ENCODE results near the gene NCS1. TPM values are rescaled to one million over a fixed set of nuclear protein-coding genes. Genes with fewer than 3 reads are reported as not detected.
A peak's percentile ranks its signal among the peaks of the same experiment; 100 is the strongest.

NCS1 gene
- total RNA-seq, 2 experiments from 2014 or later = 1.1 to 1.4 TPM

GRCh38 chr9:130211548-130212226 is 39.5 kb downstream of the NCS1 start:
- Mint-ChIP-seq H3K27ac (no peak overlapping the region), H3K4me3 (no peak overlapping the region), H3K27me3 (peaks cover 2% of the 10 kb centered on the region), H3K4me1 (no peaks in the 10 kb centered on the region), H3K9me3 (no peaks in the 10 kb centered on the region), H3K36me3 (no peaks in the 10 kb centered on the region)
- ATAC-seq (ENCODE audit: low read depth) (no peak), DNase-seq (no peak)
- POLR2A ChIA-PET = no interaction called here

- no peak for ATAC-seq (ENCODE audit: low read depth)
- POLR2A ChIA-PET = no interaction called here
Observed at GRCh38 chr9:130212543-130213297, 40.5 kb downstream of the NCS1 start.

GRCh38 chr9:130213911-130214761 is 41.9 kb downstream of the NCS1 start:
- no peak for ATAC-seq (ENCODE audit: low read depth)
- no peaks in the 10 kb centered on the region for H3K9me3 Mint-ChIP-seq
- peaks cover 2% of the 10 kb centered on the region for H3K27me3 Mint-ChIP-seq
- DNase-seq = no peak
- no peak overlapping the region for H3K27ac Mint-ChIP-seq
- H3K36me3 Mint-ChIP-seq = no peaks in the 10 kb centered on the region
- H3K4me1 Mint-ChIP-seq = no peaks in the 10 kb centered on the region
- POLR2A ChIA-PET = no interaction called here
- no peak overlapping the region for H3K4me3 Mint-ChIP-seq

More at GRCh38 chr9:130212543-130213297, 40.5 kb downstream of the NCS1 start:
- no peaks in the 10 kb centered on the region for H3K9me3 Mint-ChIP-seq
- H3K27ac Mint-ChIP-seq = no peak overlapping the region
- no peak for DNase-seq
- peaks cover 2% of the 10 kb centered on the region for H3K27me3 Mint-ChIP-seq
- H3K4me3 Mint-ChIP-seq = no peak overlapping the region
- no peaks in the 10 kb centered on the region for H3K36me3 Mint-ChIP-seq
- no peaks in the 10 kb centered on the region for H3K4me1 Mint-ChIP-seq

- POLR2A ChIA-PET = no interaction called here
- Mint-ChIP-seq H3K27ac (no peak overlapping the region), H3K9me3 (no peaks in the 10 kb centered on the region), H3K4me3 (no peak overlapping the region), H3K4me1 (no peaks in the 10 kb centered on the region), H3K27me3 (peaks cover 2% of the 10 kb centered on the region), H3K36me3 (no peaks in the 10 kb centered on the region)
- DNase-seq (no peak), ATAC-seq (ENCODE audit: low read depth) (no peak)
Observed at GRCh38 chr9:130214776-130215340, 42.7 kb downstream of the NCS1 start.

GRCh38 chr9:130215341-130216119 is 43.3 kb downstream of the NCS1 start:
- Mint-ChIP-seq H3K36me3 (no peaks in the 10 kb centered on the region), H3K27me3 (peaks cover 2% of the 10 kb centered on the region), H3K4me1 (no peaks in the 10 kb centered on the region), H3K4me3 (no peak overlapping the region), H3K27ac (no peak overlapping the region), H3K9me3 (no peaks in the 10 kb centered on the region)
- POLR2A ChIA-PET = no interaction called here
- peak; percentile 56 for ATAC-seq (ENCODE audit: low read depth)
- no peak for DNase-seq

- Mint-ChIP-seq H3K27me3 (no peaks in the 10 kb centered on the region), H3K27ac (no peak overlapping the region), H3K36me3 (no peaks in the 10 kb centered on the region), H3K4me1 (no peaks in the 10 kb centered on the region), H3K4me3 (no peak overlapping the region), H3K9me3 (no peaks in the 10 kb centered on the region)
- POLR2A ChIA-PET = no interaction called here
- DNase-seq (no peak), ATAC-seq (ENCODE audit: low read depth) (no peak)
Observed at GRCh38 chr9:130217838-130218237, 45.6 kb downstream of the NCS1 start.

GRCh38 chr9:130219661-130220096 is 47.5 kb downstream of the NCS1 start:
- Mint-ChIP-seq H3K36me3 (no peaks in the 10 kb centered on the region), H3K9me3 (no peaks in the 10 kb centered on the region), H3K27me3 (no peaks in the 10 kb centered on the region), H3K27ac (no peak overlapping the region), H3K4me1 (no peaks in the 10 kb centered on the region), H3K4me3 (no peak overlapping the region)
- POLR2A ChIA-PET = no interaction called here
- ATAC-seq (ENCODE audit: low read depth) (no peak), DNase-seq (no peak)

GRCh38 chr9:130220352-130220751 is 48.1 kb downstream of the NCS1 start:
- H3K4me3 Mint-ChIP-seq = no peak overlapping the region
- POLR2A ChIA-PET = no interaction called here
- no peaks in the 10 kb centered on the region for H3K9me3 Mint-ChIP-seq
- no peak overlapping the region for H3K27ac Mint-ChIP-seq
- DNase-seq (no peak), ATAC-seq (ENCODE audit: low read depth) (no peak)
- H3K36me3 Mint-ChIP-seq = no peaks in the 10 kb centered on the region
- no peaks in the 10 kb centered on the region for H3K27me3 Mint-ChIP-seq
- H3K4me1 Mint-ChIP-seq = no peaks in the 10 kb centered on the region

GRCh38 chr9:130222833-130223232 is 50.6 kb downstream of the NCS1 start:
- no peaks in the 10 kb centered on the region for H3K36me3 Mint-ChIP-seq
- POLR2A ChIA-PET = no interaction called here
- H3K27ac Mint-ChIP-seq = no peak overlapping the region
- peaks cover 5% of the 10 kb centered on the region for H3K9me3 Mint-ChIP-seq
- H3K27me3 Mint-ChIP-seq = no peaks in the 10 kb centered on the region
- ATAC-seq (ENCODE audit: low read depth) = no peak
- H3K4me3 Mint-ChIP-seq = no peak overlapping the region
- no peaks in the 10 kb centered on the region for H3K4me1 Mint-ChIP-seq
- DNase-seq = no peak

- POLR2A ChIA-PET = no interaction called here
- Mint-ChIP-seq H3K4me1 (no peaks in the 10 kb centered on the region), H3K27ac (no peak overlapping the region), H3K4me3 (no peak overlapping the region), H3K9me3 (peaks cover 5% of the 10 kb centered on the region), H3K27me3 (no peaks in the 10 kb centered on the region), H3K36me3 (no peaks in the 10 kb centered on the region)
- DNase-seq = no peak
- no peak for ATAC-seq (ENCODE audit: low read depth)
Observed at GRCh38 chr9:130225071-130225470, 52.9 kb downstream of the NCS1 start.

- DNase-seq (no peak), ATAC-seq (ENCODE audit: low read depth) (no peak)
- POLR2A ChIA-PET = no interaction called here
- Mint-ChIP-seq H3K36me3 (no peaks in the 10 kb centered on the region), H3K4me3 (no peak overlapping the region), H3K27me3 (no peaks in the 10 kb centered on the region), H3K27ac (no peak overlapping the region), H3K4me1 (no peaks in the 10 kb centered on the region), H3K9me3 (peaks cover 5% of the 10 kb centered on the region)
Observed at GRCh38 chr9:130225586-130225985, 53.4 kb downstream of the NCS1 start.

- no peak for DNase-seq
- no peaks in the 10 kb centered on the region for H3K36me3 Mint-ChIP-seq
- no peaks in the 10 kb centered on the region for H3K4me1 Mint-ChIP-seq
- peaks cover 5% of the 10 kb centered on the region for H3K9me3 Mint-ChIP-seq
- POLR2A ChIA-PET = no interaction called here
- H3K4me3 Mint-ChIP-seq = no peak overlapping the region
- H3K27me3 Mint-ChIP-seq = no peaks in the 10 kb centered on the region
- H3K27ac Mint-ChIP-seq = no peak overlapping the region
- ATAC-seq (ENCODE audit: low read depth) = no peak
Observed at GRCh38 chr9:130226112-130226511, 53.9 kb downstream of the NCS1 start.

- no peak for ATAC-seq (ENCODE audit: low read depth)
- Mint-ChIP-seq H3K27me3 (peaks cover 2% of the 10 kb centered on the region), H3K27ac (no peak overlapping the region), H3K4me1 (peaks cover 1% of the 10 kb centered on the region), H3K9me3 (peaks cover 5% of the 10 kb centered on the region), H3K36me3 (no peaks in the 10 kb centered on the region), H3K4me3 (no peak overlapping the region)
- no peak for DNase-seq
- POLR2A ChIA-PET = no interaction called here
Observed at GRCh38 chr9:130227833-130228232, 55.6 kb downstream of the NCS1 start.

Measured in activated naive CD8-positive, alpha-beta T cell treated with anti-CD3 and anti-CD28 coated beads, Interleukin-2, amount 10 ng/mL, durations not matched to agents 7 days and 5 days (primary cell).